ENCODE results near the gene NOC2L. TPM values are rescaled to one million over a fixed set of nuclear protein-coding genes. Genes with fewer than 3 reads are reported as not detected.

The NOC2L gene
- 42.5 TPM for total RNA-seq

DNA sequence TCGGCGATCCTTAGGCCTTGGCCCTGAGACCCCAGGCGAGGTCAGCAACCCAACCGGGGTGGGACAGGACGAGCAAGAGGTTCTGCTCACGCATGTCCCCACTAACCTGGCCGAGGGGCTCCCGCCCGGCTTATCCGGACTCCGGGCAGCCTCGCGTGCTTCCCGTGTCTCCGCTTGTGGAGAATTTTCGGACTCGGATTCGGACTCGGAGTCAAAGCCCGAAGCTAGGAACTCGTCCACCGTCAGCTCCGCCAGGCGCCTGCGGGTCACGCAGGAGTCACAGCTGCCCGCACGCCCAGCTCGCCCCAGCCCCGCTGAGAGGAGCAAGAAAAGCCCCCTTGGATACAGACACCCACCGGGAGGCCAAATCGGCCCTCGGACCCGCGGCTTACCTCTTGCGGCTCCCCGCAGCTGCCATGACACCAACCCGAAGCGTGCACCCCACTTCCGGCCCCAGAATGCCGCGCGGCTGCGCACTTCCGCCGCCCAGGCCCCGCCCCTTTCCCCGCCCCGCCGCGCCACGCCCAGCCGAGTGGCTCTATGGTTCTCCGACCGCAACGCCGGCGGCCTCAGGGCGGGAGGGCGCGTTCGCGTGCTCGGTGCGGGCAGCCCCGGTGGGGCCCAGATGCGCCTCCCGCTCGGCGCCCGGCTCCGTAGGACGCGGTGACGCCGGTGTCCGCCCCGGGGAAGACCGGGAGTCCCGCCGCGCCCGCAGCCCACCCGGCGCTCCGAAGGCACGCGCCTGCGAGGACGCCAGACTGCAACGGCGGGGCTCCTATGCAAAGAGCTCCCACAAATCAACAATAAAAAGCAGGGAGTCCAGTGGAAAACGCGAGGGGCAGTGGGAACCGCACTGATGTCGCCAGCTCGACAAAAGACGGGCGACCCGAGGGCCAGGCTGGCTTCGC lies at the start of gene NOC2L:
TSS of gene NOC2L (minus strand) at position 434 of the 908 bp plus-strand sequence. CDS start at position 418, 16 bp downstream.
- TF ChIP-seq POLR2A (IDR thresholded peaks at IDR 0.05) (peak in 1 of 2 donors; percentile 35), POLR2AphosphoS5 (IDR thresholded peaks at IDR 0.05; ENCODE audit: insufficient read depth in 1 of 2, low read depth in 1 of 2) (peak; percentile 74 to 82), CTCF (IDR thresholded peaks at IDR 0.05) (no peak)
- peaks cover 32% of the 10 kb centered on the region for H3K4me1 ChIP-seq

GRCh38 chr1:1006305-1007159 lies 47.5 kb upstream of the NOC2L start:
- DNase-seq (ENCODE audit: extremely low spot score in 2 of 2): peak in 1 of 2 donors; percentile 87
- no peak overlapping the region for H3K27ac ChIP-seq
- TF ChIP-seq POLR2A (IDR thresholded peaks at IDR 0.05): no peak
- TF ChIP-seq POLR2AphosphoS5 (IDR thresholded peaks at IDR 0.05; ENCODE audit: insufficient read depth in 1 of 2, low read depth in 1 of 2): peak in 1 of 2 donors; percentile 18
- TF ChIP-seq CTCF (IDR thresholded peaks at IDR 0.05): no peak
- no peaks in the 10 kb centered on the region for H3K9me3 ChIP-seq
- H3K36me3 ChIP-seq: no peaks in the 10 kb centered on the region
- peaks cover 34% of the 10 kb centered on the region for H3K4me1 ChIP-seq
- intact Hi-C loops (cut with DNase I): no loop called here
- H3K4me3 ChIP-seq: no peak overlapping the region
- H3K27me3 ChIP-seq: no peaks in the 10 kb centered on the region

More for the DNA sequence above, at the start of gene NOC2L:
- H3K9me3 ChIP-seq: no peaks in the 10 kb centered on the region
- DNase-seq (ENCODE audit: extremely low spot score in 2 of 2): no peak
- peaks cover 0 to 33% of the 10 kb centered on the region in 2 donors for H3K36me3 ChIP-seq
- H3K27ac ChIP-seq: peak within 1 kb of the TSS; percentile 59
- intact Hi-C loops (cut with DNase I): no loop called here
- peak within 1 kb of the TSS; percentile 96 to 97 for H3K4me3 ChIP-seq
- H3K27me3 ChIP-seq: no peaks in the 10 kb centered on the region

GRCh38 chr1:1005774-1006304 lies 46.8 kb upstream of the NOC2L start:
- TF ChIP-seq POLR2AphosphoS5 (IDR thresholded peaks at IDR 0.05; ENCODE audit: insufficient read depth in 1 of 2, low read depth in 1 of 2) (no peak), CTCF (IDR thresholded peaks at IDR 0.05) (no peak), POLR2A (IDR thresholded peaks at IDR 0.05) (no peak)
- intact Hi-C loops (cut with DNase I): no loop called here
- H3K4me1 ChIP-seq: peaks cover 41% of the 10 kb centered on the region
- H3K9me3 ChIP-seq: no peaks in the 10 kb centered on the region
- no peaks in the 10 kb centered on the region for H3K27me3 ChIP-seq
- no peaks in the 10 kb centered on the region for H3K36me3 ChIP-seq
- H3K4me3 ChIP-seq: no peak overlapping the region
- peak in 1 of 2 donors; percentile 65 for DNase-seq (ENCODE audit: extremely low spot score in 2 of 2)
- no peak overlapping the region for H3K27ac ChIP-seq

DNA sequence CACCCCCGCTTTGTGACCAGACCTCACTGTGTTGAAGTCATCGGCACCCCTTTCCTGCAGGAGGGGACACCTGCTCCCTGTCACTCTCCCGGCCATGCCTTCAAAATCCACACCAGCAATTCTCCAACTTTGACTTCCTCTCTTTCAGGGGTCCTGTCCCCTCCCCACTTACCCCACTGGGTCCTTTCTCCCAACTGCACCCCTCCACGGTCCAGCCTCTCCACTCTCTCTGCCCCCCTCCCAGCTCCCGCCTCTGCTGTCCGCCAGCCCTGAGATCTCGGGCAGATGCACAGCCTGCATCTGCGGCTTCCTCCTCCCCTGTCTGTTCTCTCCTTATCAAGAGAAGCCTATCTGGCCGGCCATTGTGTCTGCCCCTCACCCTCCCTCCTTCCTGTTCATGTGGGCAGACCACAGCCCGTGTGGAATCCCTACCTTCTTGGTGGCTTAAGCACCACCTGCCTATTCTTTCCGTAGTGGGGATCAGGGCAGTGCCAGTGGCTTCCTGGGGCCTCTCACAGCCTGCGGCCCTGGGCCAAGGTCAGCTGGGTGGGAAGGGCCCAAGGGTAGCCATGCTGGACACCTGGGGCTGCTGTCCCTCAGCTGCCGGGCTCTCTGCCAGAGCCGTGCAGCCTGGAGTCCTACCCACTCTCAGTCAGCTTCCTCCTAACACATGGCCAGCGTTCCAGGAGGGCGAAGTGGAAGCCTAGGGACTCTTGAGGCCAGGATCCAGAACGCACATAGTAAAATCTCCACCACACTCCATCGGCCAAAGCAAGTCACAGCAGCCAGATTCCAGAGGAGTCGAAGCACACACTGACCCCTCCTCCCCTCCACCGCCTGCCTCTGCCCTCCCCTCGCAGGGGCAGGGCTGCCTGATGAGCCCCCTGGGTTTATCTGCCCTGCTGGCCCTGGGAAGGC lies 46.0 kb upstream of the NOC2L start:
- intact Hi-C loops (cut with DNase I): no loop called here
- H3K36me3 ChIP-seq: no peaks in the 10 kb centered on the region
- peak in 1 of 2 donors; percentile 39 for TF ChIP-seq POLR2AphosphoS5 (IDR thresholded peaks at IDR 0.05; ENCODE audit: insufficient read depth in 1 of 2, low read depth in 1 of 2)
- no peak for TF ChIP-seq CTCF (IDR thresholded peaks at IDR 0.05)
- H3K4me1 ChIP-seq: peaks cover 44% of the 10 kb centered on the region
- no peak overlapping the region for H3K4me3 ChIP-seq
- H3K27me3 ChIP-seq: no peaks in the 10 kb centered on the region
- H3K27ac ChIP-seq: peak overlapping the region; percentile 33
- no peaks in the 10 kb centered on the region for H3K9me3 ChIP-seq
- peak in 1 of 2 donors; percentile 84 for DNase-seq (ENCODE audit: extremely low spot score in 2 of 2)

All from vagina (tissue), 2 donors.